IgD-negative memory B cell (primary cell): Measurements from ENCODE around the gene SCCPDH. TPM values are rescaled to one million over a fixed set of nuclear protein-coding genes. Genes with fewer than 3 reads are reported as not detected.

Source experiments
- H3K27ac Mint-ChIP-seq, 3 donors: one replicate each; pipeline ENCODE4 v1.8.0; 2020 to 2022; ENCODE audit warnings: mild to moderate bottlenecking in 3 of 3, mixed read lengths in 3 of 3, moderate library complexity in 1 of 3
- H3K27me3 Mint-ChIP-seq: one replicate; pipeline ENCODE4 v1.8.0; 2021; ENCODE audit warnings: mixed read lengths
- H3K36me3 Mint-ChIP-seq: one replicate; pipeline ENCODE4 v1.8.0; 2020; ENCODE audit warnings: mild to moderate bottlenecking, mixed read lengths
- H3K4me1 Mint-ChIP-seq, 3 donors: one replicate each; pipeline ENCODE4 v1.8.0; 2020 to 2022; ENCODE audit warnings: mixed read lengths in 3 of 3, mild to moderate bottlenecking in 1 of 3
- H3K4me3 Mint-ChIP-seq, 4 donors: one replicate each; pipeline ENCODE4 v1.8.0; 2020 to 2022; ENCODE audit warnings: mild to moderate bottlenecking in 4 of 4, mixed read lengths in 4 of 4, moderate library complexity in 3 of 4
- H3K9me3 Mint-ChIP-seq, 3 donors: one replicate each; pipeline ENCODE4 v1.8.0; 2020 to 2021; ENCODE audit warnings: mixed read lengths in 3 of 3, mild to moderate bottlenecking in 1 of 3
- polyA plus RNA-seq: library from polyadenylated mRNA; unstranded; fragments of 300-500 nt; fragmentation: Illumina TruSeq; gene quantifications from one replicate; pipeline ENCODE4 v1.2.3, GENCODE V29; 2021

Gene SCCPDH
- polyA plus RNA-seq, 1 donor from 2014 or later, result 9.5 TPM

DNA sequence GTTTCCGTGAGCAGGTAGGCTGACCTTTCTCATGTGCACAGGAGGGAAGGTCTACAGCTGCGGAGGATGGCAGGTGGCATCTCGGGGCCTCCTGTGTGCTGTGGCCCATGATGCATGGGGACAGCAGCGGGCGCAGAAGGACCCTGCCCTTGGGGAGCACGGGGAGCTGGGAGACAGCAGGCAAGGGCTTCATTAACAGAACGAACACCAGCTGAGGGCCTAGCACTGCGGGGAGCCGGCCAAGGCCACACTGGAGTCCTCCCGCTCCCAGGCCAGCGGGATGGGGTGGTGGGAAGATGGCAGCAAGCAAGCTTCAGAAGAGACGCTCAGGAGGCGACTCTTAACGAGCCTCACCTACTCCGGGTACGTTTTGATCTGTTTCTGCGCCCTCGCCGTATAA, 66.6 kb downstream of the SCCPDH start:
- Mint-ChIP-seq H3K27ac (no peak overlapping the region), H3K9me3 (peaks cover 0 to 1% (median 0%) of the 10 kb centered on the region in 3 donors), H3K4me1 (peaks cover 0 to 2% (median 1%) of the 10 kb centered on the region in 3 donors), H3K36me3 (no peaks in the 10 kb centered on the region), H3K4me3 (no peak overlapping the region), H3K27me3 (peaks cover 10% of the 10 kb centered on the region)

DNA sequence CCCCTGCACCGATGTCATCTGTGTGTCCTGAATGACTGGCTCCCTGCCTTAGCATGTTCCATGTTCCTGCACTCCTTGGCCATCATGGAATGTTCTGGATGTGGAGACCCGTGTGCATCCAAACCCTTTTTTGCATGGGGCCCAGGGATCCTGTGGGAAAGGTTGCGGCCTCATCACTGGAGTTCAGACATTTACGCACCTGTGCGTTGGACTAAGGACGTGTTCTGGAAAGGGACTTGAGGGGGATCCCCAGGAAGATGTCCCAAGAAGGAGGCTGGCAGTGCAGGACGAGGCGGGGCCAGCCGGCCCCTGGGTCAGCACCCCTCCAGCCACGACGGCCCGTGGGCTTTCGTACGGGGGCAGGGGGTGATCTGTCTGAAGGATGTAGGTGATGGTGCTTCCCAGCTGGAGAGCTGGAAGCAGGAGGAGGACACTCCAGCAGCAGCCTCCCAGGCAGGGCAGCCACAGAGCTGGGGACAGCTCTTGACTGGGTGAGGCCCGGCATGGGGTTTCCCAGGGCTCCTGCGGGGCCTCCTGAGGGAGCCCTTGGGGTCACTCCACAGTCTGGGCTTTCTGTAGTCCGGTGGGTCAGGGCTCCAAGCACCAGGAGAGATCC, 67.2 kb downstream of the SCCPDH start:
- H3K36me3 Mint-ChIP-seq, result no peaks in the 10 kb centered on the region
- peaks cover 10% of the 10 kb centered on the region for H3K27me3 Mint-ChIP-seq
- H3K4me3 Mint-ChIP-seq, result no peak overlapping the region
- H3K4me1 Mint-ChIP-seq, result peaks cover 0 to 2% (median 1%) of the 10 kb centered on the region in 3 donors
- no peak overlapping the region for H3K27ac Mint-ChIP-seq
- H3K9me3 Mint-ChIP-seq, result peaks cover 0 to 1% (median 0%) of the 10 kb centered on the region in 3 donors

DNA sequence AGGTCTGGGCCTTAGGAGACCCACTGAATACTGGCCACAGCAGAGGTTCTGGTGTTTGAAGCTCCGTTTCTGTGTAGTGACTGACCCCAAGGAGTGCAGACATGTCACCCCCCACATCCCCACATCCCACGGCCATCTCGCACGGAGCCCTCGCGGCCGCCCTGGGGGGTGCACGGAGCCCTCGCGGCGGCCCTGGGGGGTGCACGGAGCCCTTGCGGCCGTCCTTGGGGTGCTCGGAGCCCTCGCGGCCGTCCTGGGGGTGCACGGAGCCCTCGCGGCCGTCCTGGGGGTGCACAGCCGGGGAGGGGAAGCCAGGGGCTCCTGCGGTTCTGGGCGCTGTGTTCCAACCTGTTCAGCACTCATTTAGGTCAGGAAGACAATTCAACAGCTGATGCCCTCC, 68.4 kb downstream of the SCCPDH start:
- peaks cover 0 to 1% (median 0%) of the 10 kb centered on the region in 3 donors for H3K9me3 Mint-ChIP-seq
- H3K4me1 Mint-ChIP-seq, result peaks cover 0 to 2% (median 1%) of the 10 kb centered on the region in 3 donors
- H3K4me3 Mint-ChIP-seq, result no peak overlapping the region
- H3K27ac Mint-ChIP-seq, result no peak overlapping the region
- H3K27me3 Mint-ChIP-seq, result peaks cover 10% of the 10 kb centered on the region
- H3K36me3 Mint-ChIP-seq, result no peaks in the 10 kb centered on the region

DNA sequence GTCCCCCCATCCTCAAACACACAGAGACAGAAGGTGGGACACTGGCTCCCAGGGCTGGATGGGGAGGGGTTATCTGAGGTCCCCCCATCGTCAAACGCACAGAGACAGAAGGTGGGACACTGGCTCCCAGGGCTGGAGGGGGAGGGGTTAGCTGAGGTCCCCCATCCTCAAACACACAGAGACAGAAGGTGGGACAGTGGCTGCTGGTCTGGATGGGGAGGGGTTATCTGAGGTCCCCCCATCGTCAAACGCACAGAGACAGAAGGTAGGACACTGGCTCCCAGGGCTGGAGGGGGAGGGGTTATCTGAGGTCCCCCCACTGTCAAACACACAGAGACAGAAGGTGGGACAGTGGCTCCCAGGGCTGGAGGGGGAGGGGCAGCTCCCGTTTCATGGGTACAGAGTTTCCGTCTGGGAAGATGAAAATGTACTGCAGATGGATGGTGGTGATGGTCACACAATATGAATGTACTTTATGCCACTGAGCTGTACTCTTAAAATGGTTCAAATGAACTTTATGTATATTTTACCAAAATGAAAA, 69.2 kb downstream of the SCCPDH start:
- Mint-ChIP-seq H3K9me3 (no peaks in the 10 kb centered on the region), H3K27ac (no peak overlapping the region), H3K27me3 (peaks cover 2% of the 10 kb centered on the region), H3K4me1 (peaks cover 0 to 2% (median 1%) of the 10 kb centered on the region in 3 donors), H3K36me3 (no peaks in the 10 kb centered on the region), H3K4me3 (no peak overlapping the region)

DNA sequence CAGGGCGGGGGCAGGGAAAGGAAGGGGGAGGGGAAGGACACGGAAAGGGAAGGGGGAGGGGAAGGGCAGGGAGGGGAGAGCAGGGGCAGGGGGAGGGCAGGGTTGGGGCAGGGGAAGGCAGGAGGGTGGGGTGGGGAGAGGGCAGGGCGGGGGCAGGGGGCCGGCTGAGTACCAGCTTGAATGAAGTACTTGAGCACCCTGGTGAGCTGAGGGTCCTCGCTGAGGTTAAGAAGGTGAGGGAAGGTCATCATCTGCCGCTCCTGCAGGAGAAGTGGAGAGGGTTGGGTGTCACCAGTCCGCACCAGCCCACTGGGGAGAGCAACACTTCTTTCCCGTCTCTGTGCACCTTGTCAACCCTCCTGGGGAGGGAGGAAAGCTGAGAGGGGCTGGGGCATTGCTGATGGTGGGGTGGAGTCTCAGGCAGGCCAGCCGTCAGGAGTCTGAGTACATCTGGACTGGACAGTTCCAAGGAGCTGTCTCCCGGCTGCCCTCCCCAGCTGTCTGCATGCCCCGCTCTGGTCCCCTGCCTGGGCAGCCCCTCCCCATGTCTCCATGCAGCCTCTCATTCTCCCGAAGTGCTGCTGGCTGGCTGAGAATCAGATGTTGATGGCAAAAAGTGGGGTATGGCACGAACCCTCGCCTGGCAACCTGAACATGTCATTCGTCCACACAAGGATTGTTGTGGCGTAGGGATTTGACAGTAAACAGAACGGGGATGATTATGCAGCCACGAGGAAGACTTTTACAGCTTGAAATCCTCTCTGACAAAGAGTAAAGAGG, 70.0 kb downstream of the SCCPDH start:
- no peak overlapping the region for H3K4me3 Mint-ChIP-seq
- peaks cover 0 to under 1% (median under 1%) of the 10 kb centered on the region in 3 donors for H3K4me1 Mint-ChIP-seq
- H3K36me3 Mint-ChIP-seq, result no peaks in the 10 kb centered on the region
- no peaks in the 10 kb centered on the region for H3K9me3 Mint-ChIP-seq
- no peak overlapping the region for H3K27ac Mint-ChIP-seq
- no peaks in the 10 kb centered on the region for H3K27me3 Mint-ChIP-seq

DNA sequence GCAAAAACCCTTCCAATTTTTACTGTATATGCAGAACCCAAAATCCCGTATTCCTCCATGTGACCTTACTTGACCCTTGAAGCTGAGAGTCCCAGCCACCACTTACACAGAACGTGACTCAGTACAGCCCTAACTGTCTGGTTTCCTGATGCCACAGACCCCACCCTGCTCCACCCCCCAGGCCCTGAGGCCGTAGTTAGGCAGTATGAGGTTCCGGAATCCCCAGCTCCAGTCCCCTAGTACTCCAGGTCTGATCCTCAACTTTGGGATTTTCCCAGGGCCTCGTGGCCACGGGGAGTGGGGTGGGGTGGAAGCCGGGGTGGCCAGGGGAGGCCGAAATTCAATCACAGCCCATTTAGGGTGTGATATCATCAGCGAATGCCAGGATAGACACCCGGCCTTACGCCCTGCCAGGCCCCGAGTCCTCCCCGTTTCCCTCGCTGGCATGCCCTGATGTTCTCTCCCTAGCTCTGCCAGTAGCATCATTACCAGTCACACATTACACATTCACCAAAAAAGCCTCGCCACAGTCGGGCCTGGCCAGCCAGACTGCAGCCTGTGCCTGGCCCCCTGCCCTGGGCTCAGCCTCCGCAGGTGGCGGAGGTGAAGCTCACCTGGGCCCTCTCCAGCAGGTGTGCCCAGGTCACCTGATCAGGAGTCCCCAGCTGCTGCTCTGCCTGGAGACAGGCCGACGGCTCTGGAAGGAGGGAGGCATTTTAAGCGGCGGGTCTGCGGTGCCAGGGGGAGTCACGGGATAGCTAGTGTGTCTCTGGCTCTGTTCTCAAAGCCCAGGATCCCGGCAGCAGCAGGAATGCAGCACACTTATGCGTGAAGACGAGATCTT, 70.8 kb downstream of the SCCPDH start:
- Mint-ChIP-seq H3K27ac (no peak overlapping the region), H3K4me1 (no peaks in the 10 kb centered on the region), H3K9me3 (no peaks in the 10 kb centered on the region), H3K27me3 (no peaks in the 10 kb centered on the region), H3K36me3 (no peaks in the 10 kb centered on the region), H3K4me3 (no peak overlapping the region)

DNA sequence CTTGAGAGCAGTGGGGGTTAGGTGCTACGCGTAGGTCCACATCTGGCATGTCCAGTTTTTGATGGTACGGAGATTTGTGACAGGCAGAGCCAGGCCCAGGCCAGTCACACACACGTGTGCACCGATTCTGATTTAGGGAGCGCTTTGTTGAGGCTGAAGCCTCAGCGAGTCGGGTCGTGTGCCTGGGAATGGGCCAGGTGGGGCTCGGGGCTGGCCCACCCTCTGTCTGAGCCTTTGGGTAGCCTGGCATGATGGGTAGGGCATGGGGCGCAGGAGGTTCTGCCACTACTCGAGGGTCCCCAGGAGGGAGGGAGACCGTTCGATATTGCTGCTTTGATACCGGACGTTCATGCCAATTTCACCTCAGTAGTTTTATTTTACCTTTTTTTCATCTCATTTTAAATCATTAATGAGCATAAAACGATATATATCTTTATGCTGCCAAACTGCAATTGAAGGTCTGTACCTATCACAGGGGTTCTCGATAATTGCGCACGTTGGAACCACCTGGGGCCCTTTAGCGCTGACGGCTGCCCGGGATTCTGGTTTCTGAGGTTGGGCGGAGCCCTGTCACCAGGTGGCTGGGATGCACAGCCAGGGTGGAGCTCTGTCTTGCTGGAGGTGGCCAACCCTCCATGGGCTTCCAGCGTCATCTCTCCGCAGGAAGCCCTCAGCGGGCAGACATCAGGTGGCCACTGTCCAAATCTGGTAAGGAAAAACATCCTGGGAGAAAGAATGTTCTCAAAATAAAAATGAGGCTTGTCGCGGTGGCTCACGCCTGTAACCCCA, 71.9 kb downstream of the SCCPDH start:
- Mint-ChIP-seq H3K4me3 (peak overlapping the region in 1 of 4 donors; percentile 34), H3K36me3 (no peaks in the 10 kb centered on the region), H3K27me3 (no peaks in the 10 kb centered on the region), H3K27ac (no peak overlapping the region), H3K4me1 (no peaks in the 10 kb centered on the region), H3K9me3 (no peaks in the 10 kb centered on the region)

DNA sequence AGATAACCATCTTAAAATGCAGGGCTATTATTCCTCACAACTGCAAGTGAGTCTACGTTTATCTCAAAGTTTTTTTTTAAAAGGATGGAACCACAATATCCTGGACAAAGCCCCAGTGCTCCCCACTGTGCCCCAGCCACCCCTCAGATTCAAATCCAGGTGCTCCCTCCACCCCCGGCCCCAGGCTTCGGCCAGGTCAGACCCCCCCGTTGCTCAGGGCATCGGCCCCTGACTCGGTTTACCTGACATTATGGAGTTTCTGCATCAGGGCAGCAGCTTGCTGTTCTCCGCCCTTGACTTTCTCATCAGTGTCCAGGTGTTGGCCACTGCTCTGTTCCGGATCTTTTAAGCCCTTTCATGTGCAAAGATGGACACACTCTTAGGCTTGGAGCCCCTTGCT, 72.9 kb downstream of the SCCPDH start:
- Mint-ChIP-seq H3K9me3 (no peaks in the 10 kb centered on the region), H3K27me3 (no peaks in the 10 kb centered on the region), H3K27ac (no peak overlapping the region), H3K4me1 (no peaks in the 10 kb centered on the region), H3K36me3 (no peaks in the 10 kb centered on the region), H3K4me3 (no peak overlapping the region)

DNA sequence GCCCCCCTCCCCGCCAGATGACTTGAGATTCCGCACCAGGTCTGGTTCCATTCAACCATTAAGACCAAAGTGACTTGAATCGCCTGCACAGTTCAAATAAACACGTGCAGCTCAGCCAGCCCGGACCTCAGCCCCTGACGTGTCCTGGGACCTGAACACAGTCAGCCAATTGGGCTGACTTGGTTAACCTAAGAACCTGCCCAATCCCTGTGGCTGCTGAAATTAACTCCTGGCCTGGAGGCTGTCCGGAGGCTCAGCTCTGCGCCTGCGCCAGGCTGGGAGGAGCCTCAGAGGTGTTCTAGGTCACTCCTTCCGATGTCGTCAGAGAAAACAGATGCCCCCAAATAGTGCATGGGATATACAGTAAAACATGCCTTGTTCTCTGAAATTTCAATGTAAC, 73.4 kb downstream of the SCCPDH start:
- no peaks in the 10 kb centered on the region for H3K36me3 Mint-ChIP-seq
- H3K4me3 Mint-ChIP-seq, result no peak overlapping the region
- peaks cover 0 to 1% (median 0%) of the 10 kb centered on the region in 3 donors for H3K9me3 Mint-ChIP-seq
- H3K27ac Mint-ChIP-seq, result no peak overlapping the region
- no peaks in the 10 kb centered on the region for H3K4me1 Mint-ChIP-seq
- H3K27me3 Mint-ChIP-seq, result no peaks in the 10 kb centered on the region

DNA sequence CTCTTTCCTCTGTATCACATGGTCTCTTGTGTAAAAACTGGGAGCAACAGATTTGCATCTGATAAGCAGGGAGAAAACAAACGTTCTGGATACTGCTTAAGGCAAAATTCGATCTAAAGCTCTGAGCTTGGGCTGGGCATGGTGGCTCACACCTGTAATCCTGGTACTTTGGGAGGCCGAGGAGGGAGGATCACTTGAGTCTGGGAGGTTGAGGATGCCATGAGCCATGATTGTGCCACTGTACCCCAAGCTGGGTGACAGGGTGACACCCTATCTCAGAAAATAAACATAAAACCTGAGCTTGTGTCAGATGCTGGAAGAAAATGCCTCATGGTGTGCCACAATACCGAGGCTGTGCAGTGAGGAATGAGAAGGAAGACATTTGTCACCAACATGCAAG, 73.9 kb downstream of the SCCPDH start:
- Mint-ChIP-seq H3K36me3 (no peaks in the 10 kb centered on the region), H3K4me3 (no peak overlapping the region), H3K27me3 (no peaks in the 10 kb centered on the region), H3K27ac (no peak overlapping the region), H3K9me3 (peaks cover 0 to 1% (median 0%) of the 10 kb centered on the region in 3 donors), H3K4me1 (no peaks in the 10 kb centered on the region)

DNA sequence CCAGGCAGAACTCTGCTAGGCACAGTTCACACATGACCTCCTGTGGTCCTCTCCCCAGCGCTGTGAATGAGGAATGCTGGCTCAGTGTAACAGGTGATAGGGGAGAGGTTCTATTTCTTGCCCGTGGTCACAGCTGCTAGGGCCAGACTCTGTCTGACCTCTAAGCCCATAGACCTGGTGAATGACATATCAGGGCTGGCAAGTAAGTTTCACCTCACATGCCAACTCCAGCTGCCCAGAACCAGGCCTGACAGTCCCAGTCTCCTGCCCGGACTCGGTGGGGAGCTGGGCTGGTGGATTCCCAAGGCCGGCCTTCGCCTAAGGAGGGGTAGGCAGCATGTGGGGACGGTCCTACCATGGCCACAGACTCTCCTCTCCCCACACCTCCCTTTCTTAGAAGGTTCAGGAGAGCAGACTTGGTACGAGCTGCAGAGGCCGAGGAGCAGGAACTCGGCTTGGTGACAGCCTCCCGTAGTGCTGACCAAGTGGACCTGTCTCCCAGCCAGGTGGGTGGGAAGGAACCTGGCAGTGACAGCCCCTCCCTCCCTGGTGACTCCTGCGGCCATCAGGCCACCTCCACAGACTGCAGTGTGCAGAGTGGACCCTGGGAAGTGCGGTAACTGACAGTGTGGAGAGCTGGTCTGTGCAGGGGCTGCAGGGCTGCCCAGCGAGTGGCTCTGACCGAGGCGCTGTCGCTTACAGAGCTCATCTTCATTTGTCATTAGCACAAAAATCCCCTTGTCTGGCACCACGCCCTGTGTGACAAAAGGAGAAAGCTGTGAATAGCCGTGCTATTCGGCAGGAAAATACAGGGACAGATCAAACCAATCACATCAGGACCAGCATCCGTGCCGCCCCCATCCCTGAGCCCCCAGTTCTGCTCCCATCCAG, 74.6 kb downstream of the SCCPDH start:
- Mint-ChIP-seq H3K36me3 (no peaks in the 10 kb centered on the region), H3K27me3 (no peaks in the 10 kb centered on the region), H3K9me3 (peaks cover 0 to 1% (median 0%) of the 10 kb centered on the region in 3 donors), H3K27ac (no peak overlapping the region), H3K4me3 (no peak overlapping the region), H3K4me1 (no peaks in the 10 kb centered on the region)

DNA sequence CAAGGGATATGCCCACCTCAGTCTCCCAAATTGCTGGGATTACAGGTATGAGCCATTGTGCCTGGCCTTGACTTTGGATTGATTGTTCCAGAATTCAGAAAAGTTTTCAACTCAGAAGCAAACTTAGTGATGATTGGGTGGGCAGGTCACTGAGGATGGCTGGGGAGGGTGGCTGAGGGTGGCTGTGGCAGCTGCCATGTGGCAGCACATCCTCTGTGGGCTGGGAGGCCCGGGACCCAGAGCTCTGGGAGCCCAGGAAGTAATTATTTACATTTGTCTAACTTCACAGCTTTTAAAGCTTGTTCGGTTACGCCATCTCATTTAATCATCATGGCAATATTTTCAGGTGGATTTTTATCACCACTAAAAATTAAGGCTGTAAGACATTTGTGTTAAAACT, 76.1 kb downstream of the SCCPDH start:
- Mint-ChIP-seq H3K36me3 (no peaks in the 10 kb centered on the region), H3K4me1 (peaks cover 0 to 4% (median 0%) of the 10 kb centered on the region in 3 donors), H3K27me3 (no peaks in the 10 kb centered on the region), H3K27ac (no peak overlapping the region), H3K9me3 (peaks cover 0 to 1% (median 0%) of the 10 kb centered on the region in 3 donors), H3K4me3 (no peak overlapping the region)

DNA sequence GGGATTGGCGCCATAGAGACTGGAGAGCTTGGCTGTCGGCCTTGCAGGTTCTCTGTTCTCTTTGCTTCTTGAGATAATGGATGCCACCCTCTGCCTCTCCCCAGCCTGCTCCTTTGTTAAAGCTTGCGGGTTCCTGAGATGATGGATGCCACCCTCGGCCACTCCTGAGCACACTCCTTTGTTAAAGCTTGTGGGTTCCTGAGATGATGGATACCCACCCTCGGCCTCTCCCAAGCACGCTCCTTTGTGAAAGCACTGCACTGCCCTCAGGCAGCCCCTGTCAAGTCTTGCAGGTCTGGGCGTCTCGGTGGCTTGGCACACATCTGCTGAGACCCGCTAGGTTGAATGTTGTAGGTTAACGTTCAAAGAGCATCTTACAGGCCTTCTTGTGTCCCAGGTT, 76.5 kb downstream of the SCCPDH start:
- Mint-ChIP-seq H3K27ac (no peak overlapping the region), H3K9me3 (peaks cover 0 to 1% (median 0%) of the 10 kb centered on the region in 3 donors), H3K4me3 (no peak overlapping the region), H3K36me3 (no peaks in the 10 kb centered on the region), H3K27me3 (no peaks in the 10 kb centered on the region), H3K4me1 (peaks cover 0 to 4% (median 0%) of the 10 kb centered on the region in 3 donors)
